RWPE2 (cell line): ENCODE data around the gene ARF1.

Experiments used
- ATAC-seq: fragments of 200-7000 bp; cut with Tn5 transposase; 3 replicates; pipeline ENCODE4 v1.9.1; 2021; ENCODE audit warnings: low read depth
- DNase-seq: peaks from one replicate; pipeline ENCODE4 v3.0.0-alpha.2; 2020; ENCODE audit warnings: low spot score
- H3K27ac ChIP-seq: fragments of 450-650 bp; 2 replicates; pipeline ENCODE4 v1.5.1; 2017; ENCODE audit warnings: mild to moderate bottlenecking; ENCODE audit not compliant: poor library complexity, severe bottlenecking
- H3K27me3 ChIP-seq: fragments of 250-450 bp; sonication (Bioruptor Pico); 2 replicates; pipeline ENCODE4 v1.5.1; 2021; ENCODE audit warnings: mild to moderate bottlenecking, moderate library complexity; ENCODE audit not compliant: insufficient read depth, poor library complexity, severe bottlenecking
- H3K36me3 ChIP-seq: fragments of 250-450 bp; sonication (Bioruptor Pico); 2 replicates; pipeline ENCODE4 v1.5.1; 2020; ENCODE audit warnings: low read depth, mild to moderate bottlenecking, moderate library complexity
- H3K4me1 ChIP-seq: fragments of 250-450 bp; sonication (Bioruptor Pico); 2 replicates; pipeline ENCODE4 v1.5.1; 2021; ENCODE audit warnings: mild to moderate bottlenecking, moderate library complexity; ENCODE audit not compliant: insufficient read depth, poor library complexity, severe bottlenecking
- H3K4me3 ChIP-seq: fragments of 250-450 bp; sonication (Bioruptor Pico); 2 replicates; pipeline ENCODE4 v1.5.1; 2021; ENCODE audit warnings: mild to moderate bottlenecking, moderate library complexity; ENCODE audit not compliant: severe bottlenecking
- H3K9me3 ChIP-seq: fragments of 250-450 bp; sonication (Bioruptor Pico); 2 replicates; pipeline ENCODE4 v1.5.1; 2021; ENCODE audit warnings: mild to moderate bottlenecking, moderate library complexity; ENCODE audit not compliant: severe bottlenecking
- TF ChIP-seq, protein P1 (sequence below): fragments of 450-650 bp; IDR thresholded peaks from one replicate; pipeline ENCODE4 v1.5.1; 2017; ENCODE audit warnings: mild to moderate bottlenecking, moderate library complexity; ENCODE audit not compliant: poor library complexity, severe bottlenecking

ARF1 gene

DNA sequence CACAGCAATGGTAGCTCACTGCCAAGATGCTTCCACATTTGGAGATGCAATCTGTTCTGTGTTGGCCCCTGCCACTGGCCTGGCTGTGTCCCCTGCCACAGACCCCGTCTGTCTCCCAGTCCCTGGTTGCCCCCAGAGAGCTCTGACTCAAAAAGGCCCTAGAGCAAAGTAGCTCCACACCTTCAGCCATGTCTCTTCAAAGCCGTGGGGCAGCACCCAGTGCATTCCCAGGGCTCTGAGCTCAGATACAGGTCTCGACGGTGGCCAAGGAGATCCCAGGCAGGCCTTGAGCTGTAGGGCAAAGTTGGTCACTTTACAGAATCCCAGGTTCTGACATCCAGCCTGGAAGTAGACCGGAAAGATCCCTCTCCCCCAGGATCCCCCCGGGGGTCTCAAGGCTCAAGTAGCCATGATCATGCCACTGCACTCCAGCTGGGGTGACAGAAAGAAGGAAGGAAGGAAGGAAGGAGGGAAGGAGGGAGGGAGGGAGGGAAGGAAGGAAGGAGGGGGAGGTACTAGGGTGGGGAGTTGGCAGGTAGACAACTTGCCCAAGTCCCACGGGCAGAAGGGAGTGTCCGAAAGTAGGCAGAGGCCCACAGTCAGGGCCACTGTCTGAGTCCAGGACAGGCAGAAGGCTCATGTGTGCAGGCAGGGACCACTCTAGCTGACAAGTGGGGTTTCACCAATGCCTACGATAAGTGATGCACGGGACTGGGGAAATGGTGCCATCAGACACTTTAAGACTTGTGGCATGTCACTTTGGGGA lies 4.8 kb upstream of the ARF1 start:
- Histone ChIP-seq H3K4me1 (no peaks in the 10 kb centered on the region), H3K27ac (no peak overlapping the region), H3K27me3 (no peaks in the 10 kb centered on the region), H3K36me3 (no peaks in the 10 kb centered on the region), H3K9me3 (no peaks in the 10 kb centered on the region), H3K4me3 (no peak overlapping the region)
- DNase-seq (no peak), ATAC-seq (no peak)
- TF ChIP-seq, protein P1, sequence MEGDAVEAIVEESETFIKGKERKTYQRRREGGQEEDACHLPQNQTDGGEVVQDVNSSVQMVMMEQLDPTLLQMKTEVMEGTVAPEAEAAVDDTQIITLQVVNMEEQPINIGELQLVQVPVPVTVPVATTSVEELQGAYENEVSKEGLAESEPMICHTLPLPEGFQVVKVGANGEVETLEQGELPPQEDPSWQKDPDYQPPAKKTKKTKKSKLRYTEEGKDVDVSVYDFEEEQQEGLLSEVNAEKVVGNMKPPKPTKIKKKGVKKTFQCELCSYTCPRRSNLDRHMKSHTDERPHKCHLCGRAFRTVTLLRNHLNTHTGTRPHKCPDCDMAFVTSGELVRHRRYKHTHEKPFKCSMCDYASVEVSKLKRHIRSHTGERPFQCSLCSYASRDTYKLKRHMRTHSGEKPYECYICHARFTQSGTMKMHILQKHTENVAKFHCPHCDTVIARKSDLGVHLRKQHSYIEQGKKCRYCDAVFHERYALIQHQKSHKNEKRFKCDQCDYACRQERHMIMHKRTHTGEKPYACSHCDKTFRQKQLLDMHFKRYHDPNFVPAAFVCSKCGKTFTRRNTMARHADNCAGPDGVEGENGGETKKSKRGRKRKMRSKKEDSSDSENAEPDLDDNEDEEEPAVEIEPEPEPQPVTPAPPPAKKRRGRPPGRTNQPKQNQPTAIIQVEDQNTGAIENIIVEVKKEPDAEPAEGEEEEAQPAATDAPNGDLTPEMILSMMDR: no peak

DNA sequence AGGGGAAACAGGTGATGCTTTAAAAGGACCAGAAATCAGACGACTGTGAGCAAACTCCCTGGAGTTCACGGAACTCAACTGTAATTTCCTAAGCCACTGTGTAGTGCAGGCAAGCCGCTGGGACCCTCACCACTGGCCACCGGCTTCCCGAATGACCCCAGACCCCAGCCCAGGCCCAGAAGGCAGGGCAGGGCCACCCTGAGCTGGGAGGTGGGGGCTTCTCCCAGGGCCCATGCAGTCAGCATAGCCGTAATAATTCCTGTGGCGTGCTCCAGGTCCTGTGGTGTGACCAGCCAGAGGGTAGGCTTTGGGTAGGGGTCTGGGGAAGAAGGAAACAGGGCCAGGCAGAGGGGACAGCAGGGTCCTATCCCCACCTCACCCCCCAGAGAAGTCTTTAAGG lies 3.5 kb upstream of the ARF1 start:
- Histone ChIP-seq H3K4me1 (no peaks in the 10 kb centered on the region), H3K9me3 (no peaks in the 10 kb centered on the region), H3K4me3 (no peak overlapping the region), H3K36me3 (peaks cover 7% of the 10 kb centered on the region), H3K27me3 (no peaks in the 10 kb centered on the region), H3K27ac (no peak overlapping the region)
- TF ChIP-seq, protein P1: no peak
- DNase-seq (no peak), ATAC-seq (no peak)

DNA sequence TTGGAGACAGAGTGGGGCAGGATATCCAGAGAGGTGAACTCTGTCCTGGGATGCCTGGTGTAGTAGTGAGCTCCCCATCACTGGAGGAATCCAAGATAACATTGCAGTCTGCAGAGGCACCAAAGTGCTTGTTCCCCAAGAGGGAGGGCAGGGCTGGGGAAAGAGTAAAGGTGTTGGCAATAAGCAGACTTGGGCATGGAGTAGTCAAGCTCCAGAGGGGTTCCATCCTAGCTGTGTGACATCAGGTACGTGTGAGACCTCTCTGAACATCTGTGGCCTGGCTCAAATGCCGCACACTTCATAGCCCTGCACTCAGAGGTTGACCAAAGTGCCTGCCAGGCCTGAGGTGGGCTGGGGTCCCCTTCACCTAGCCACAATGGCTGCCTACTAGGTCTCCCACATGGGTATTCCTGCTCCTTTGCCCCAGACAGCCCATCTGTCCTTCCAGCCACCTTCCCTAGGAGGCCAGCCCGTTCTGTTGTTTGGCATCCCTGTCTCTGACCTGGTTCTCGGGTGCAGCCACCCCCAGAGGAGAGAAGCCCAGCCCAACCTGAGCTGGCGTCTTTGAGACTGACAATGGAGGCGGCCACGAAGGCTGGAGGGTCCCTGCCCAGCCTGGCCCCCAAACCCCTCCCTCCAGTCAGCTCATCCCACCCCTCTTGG lies 2.8 kb upstream of the ARF1 start:
- DNase-seq (no peak), ATAC-seq (no peak)
- Histone ChIP-seq H3K4me3 (no peak overlapping the region), H3K4me1 (peaks cover 7% of the 10 kb centered on the region), H3K27me3 (no peaks in the 10 kb centered on the region), H3K27ac (no peak overlapping the region), H3K36me3 (peaks cover 14% of the 10 kb centered on the region), H3K9me3 (no peaks in the 10 kb centered on the region)
- TF ChIP-seq, protein P1: no peak

GRCh38 chr1:228081144-228081543 lies 1.4 kb upstream of the ARF1 start:
- TF ChIP-seq, protein P1: no peak

More at GRCh38 chr1:228081144-228081543, 1.4 kb upstream of the ARF1 start:
- no peak for ATAC-seq
- DNase-seq: no peak
- no peak overlapping the region for H3K27ac ChIP-seq
- peaks cover 17% of the 10 kb centered on the region for H3K36me3 ChIP-seq
- H3K4me1 ChIP-seq: peaks cover 20% of the 10 kb centered on the region
- H3K27me3 ChIP-seq: no peaks in the 10 kb centered on the region
- peak overlapping the region; percentile 88 for H3K4me3 ChIP-seq
- no peaks in the 10 kb centered on the region for H3K9me3 ChIP-seq
